MM.1S (cell line): ENCODE measurements around the gene MACROD2.

Source experiments
- DNase-seq: peaks from one replicate; pipeline ENCODE4 v3.0.0-alpha.2; 2015
- H2AFZ ChIP-seq: fragments of 300-600 bp; sonication (generic); 2 replicates; pipeline ENCODE4 v1.6.0; 2016; ENCODE audit warnings: antibody characterized with exemption, low read length
- H3F3A ChIP-seq: fragments of 300-600 bp; sonication (generic); 2 replicates; pipeline ENCODE4 v1.6.1; 2016; ENCODE audit warnings: mild to moderate bottlenecking, antibody characterized with exemption, low read length, moderate library complexity, mixed read lengths; ENCODE audit not compliant: insufficient read depth
- H3K27ac ChIP-seq: fragments of 300-600 bp; sonication (generic); 2 replicates; pipeline ENCODE4 v1.5.1; 2016; ENCODE audit warnings: mild to moderate bottlenecking, low read length
- H3K27me3 ChIP-seq: fragments of 300-600 bp; sonication (generic); replicated peaks from 2 replicates; pipeline ENCODE4 v1.6.0; 2016; ENCODE audit warnings: low read length; ENCODE audit not compliant: insufficient read depth
- H3K36me3 ChIP-seq: fragments of 300-600 bp; sonication (generic); replicated peaks from 2 replicates; pipeline ENCODE4 v1.6.1; 2016; ENCODE audit warnings: mild to moderate bottlenecking, low read length, mixed read lengths; ENCODE audit not compliant: insufficient read depth
- H3K4me1 ChIP-seq: fragments of 300-600 bp; sonication (generic); 2 replicates; pipeline ENCODE4 v1.6.1; 2016; ENCODE audit warnings: low read length, mixed read lengths
- H3K4me2 ChIP-seq: fragments of 300-600 bp; sonication (generic); 2 replicates; pipeline ENCODE4 v1.6.0; 2016; ENCODE audit warnings: low read depth, low read length
- H3K4me3 ChIP-seq: fragments of 300-600 bp; sonication (generic); 2 replicates; pipeline ENCODE4 v1.5.1; 2016; ENCODE audit warnings: low read length, mixed read lengths
- H3K79me2 ChIP-seq: fragments of 300-600 bp; sonication (generic); 2 replicates; pipeline ENCODE4 v1.6.1; 2016; ENCODE audit warnings: mixed run types, low read length, mixed read lengths
- H3K9ac ChIP-seq: fragments of 300-600 bp; sonication (generic); 2 replicates; pipeline ENCODE4 v1.6.1; 2016; ENCODE audit warnings: low read length, mixed read lengths
- H3K9me2 ChIP-seq: fragments of 300-600 bp; sonication (generic); replicated peaks from 2 replicates; pipeline ENCODE4 v1.6.1; 2016; ENCODE audit warnings: mild to moderate bottlenecking, low read length, mixed read lengths; ENCODE audit not compliant: insufficient read depth
- H3K9me3 ChIP-seq: fragments of 300-600 bp; sonication (generic); replicated peaks from 2 replicates; pipeline ENCODE4 v1.6.1; 2016; ENCODE audit warnings: mild to moderate bottlenecking, low read length, mixed read lengths; ENCODE audit not compliant: insufficient read depth
- H4K20me1 ChIP-seq: fragments of 300-600 bp; sonication (generic); 2 replicates; pipeline ENCODE4 v1.6.1; 2016; ENCODE audit warnings: mild to moderate bottlenecking, low read length, moderate library complexity, mixed read lengths; ENCODE audit not compliant: insufficient read depth
- EZH2 ChIP-seq: fragments of 300-600 bp; sonication (generic); optimal IDR thresholded peaks from 2 replicates; pipeline ENCODE3; 2017; ENCODE audit warnings: low read depth, mild to moderate bottlenecking, antibody characterized with exemption, low read length, mixed read lengths
- EZH2phosphoT487 ChIP-seq: fragments of 300-600 bp; sonication (generic); IDR thresholded peaks from 2 replicates; pipeline ENCODE4 v1.6.1; 2018; ENCODE audit warnings: antibody characterized with exemption, low read length
- TF ChIP-seq, protein P1 (sequence below): fragments of 300-600 bp; sonication (generic); IDR thresholded peaks from 2 replicates; pipeline ENCODE4 v1.5.1; 2016; ENCODE audit warnings: antibody characterized with exemption, low read length, mixed read lengths

The MACROD2 gene

GRCh38 chr20:16083639-16084280 lies 2088.4 kb downstream of the MACROD2 start:
- no peak for DNase-seq
- Histone ChIP-seq H3K9me2 (no peaks in the 10 kb centered on the region), H3K4me3 (no peak overlapping the region), H3K4me1 (peaks cover 26% of the 10 kb centered on the region), H3K27me3 (no peaks in the 10 kb centered on the region), H4K20me1 (no peaks in the 10 kb centered on the region), H3F3A (peaks cover 13% of the 10 kb centered on the region), H3K79me2 (no peaks in the 10 kb centered on the region), H3K9ac (no peak overlapping the region), H3K4me2 (peak overlapping the region; percentile 13; the same call in 1 of the 2 replicates), H3K9me3 (no peaks in the 10 kb centered on the region), H3K36me3 (no peaks in the 10 kb centered on the region), H3K27ac (no peak overlapping the region), H2AFZ (no peak overlapping the region)
- no peak for TF ChIP-seq EZH2
- TF ChIP-seq EZH2phosphoT487, result no peak
- TF ChIP-seq, protein P1, sequence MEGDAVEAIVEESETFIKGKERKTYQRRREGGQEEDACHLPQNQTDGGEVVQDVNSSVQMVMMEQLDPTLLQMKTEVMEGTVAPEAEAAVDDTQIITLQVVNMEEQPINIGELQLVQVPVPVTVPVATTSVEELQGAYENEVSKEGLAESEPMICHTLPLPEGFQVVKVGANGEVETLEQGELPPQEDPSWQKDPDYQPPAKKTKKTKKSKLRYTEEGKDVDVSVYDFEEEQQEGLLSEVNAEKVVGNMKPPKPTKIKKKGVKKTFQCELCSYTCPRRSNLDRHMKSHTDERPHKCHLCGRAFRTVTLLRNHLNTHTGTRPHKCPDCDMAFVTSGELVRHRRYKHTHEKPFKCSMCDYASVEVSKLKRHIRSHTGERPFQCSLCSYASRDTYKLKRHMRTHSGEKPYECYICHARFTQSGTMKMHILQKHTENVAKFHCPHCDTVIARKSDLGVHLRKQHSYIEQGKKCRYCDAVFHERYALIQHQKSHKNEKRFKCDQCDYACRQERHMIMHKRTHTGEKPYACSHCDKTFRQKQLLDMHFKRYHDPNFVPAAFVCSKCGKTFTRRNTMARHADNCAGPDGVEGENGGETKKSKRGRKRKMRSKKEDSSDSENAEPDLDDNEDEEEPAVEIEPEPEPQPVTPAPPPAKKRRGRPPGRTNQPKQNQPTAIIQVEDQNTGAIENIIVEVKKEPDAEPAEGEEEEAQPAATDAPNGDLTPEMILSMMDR, result no peak

DNA sequence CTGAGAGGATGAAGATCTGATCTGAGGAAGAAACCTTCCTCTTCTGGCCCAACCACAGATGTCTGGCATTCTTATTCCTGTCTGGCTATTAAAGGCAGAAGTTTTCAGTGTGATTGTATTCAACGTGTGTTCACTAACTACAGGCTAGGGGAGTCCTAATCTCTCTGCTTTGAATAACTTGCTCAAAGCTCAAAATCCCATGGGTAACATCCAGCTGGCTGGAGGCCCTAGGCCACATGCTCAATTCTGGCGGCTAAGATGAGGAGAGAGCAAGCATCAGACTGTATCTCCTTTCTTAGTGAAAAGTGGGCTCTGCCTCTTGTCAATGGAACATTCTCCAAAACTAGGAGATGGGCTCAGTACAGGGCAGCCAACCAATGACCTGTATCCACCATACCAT lies 2099.9 kb downstream of the MACROD2 start:
- H3K9ac ChIP-seq, result no peak overlapping the region
- no peak overlapping the region for H3K4me3 ChIP-seq
- H3K9me3 ChIP-seq, result no peaks in the 10 kb centered on the region
- no peak for DNase-seq
- no peak overlapping the region for H3K4me2 ChIP-seq
- no peaks in the 10 kb centered on the region for H4K20me1 ChIP-seq
- H3K4me1 ChIP-seq, result no peaks in the 10 kb centered on the region
- H3F3A ChIP-seq, result no peaks in the 10 kb centered on the region
- no peaks in the 10 kb centered on the region for H3K27me3 ChIP-seq
- no peaks in the 10 kb centered on the region for H3K36me3 ChIP-seq
- H3K79me2 ChIP-seq, result no peaks in the 10 kb centered on the region
- TF ChIP-seq EZH2 (no peak), EZH2phosphoT487 (no peak)
- TF ChIP-seq, protein P1, result no peak
- no peaks in the 10 kb centered on the region for H3K9me2 ChIP-seq
- no peak overlapping the region for H2AFZ ChIP-seq
- H3K27ac ChIP-seq, result no peak overlapping the region

GRCh38 chr20:16096756-16097326 lies 2101.5 kb downstream of the MACROD2 start:
- Histone ChIP-seq H2AFZ (no peak overlapping the region), H3K27ac (no peak overlapping the region), H3K79me2 (no peaks in the 10 kb centered on the region), H3K9me2 (no peaks in the 10 kb centered on the region), H3K9me3 (no peaks in the 10 kb centered on the region), H3F3A (no peaks in the 10 kb centered on the region), H3K36me3 (no peaks in the 10 kb centered on the region), H3K4me1 (no peaks in the 10 kb centered on the region), H4K20me1 (no peaks in the 10 kb centered on the region), H3K27me3 (no peaks in the 10 kb centered on the region), H3K4me2 (no peak overlapping the region), H3K4me3 (no peak overlapping the region), H3K9ac (no peak overlapping the region)
- no peak for DNase-seq
- TF ChIP-seq EZH2phosphoT487, result no peak
- TF ChIP-seq, protein P1, result no peak
- no peak for TF ChIP-seq EZH2
